Mucosa of stomach (tissue), 1 donor: ENCODE data around the gene PRSS56.

Experiments used
- H3K27me3 ChIP-seq: one replicate; pipeline ENCODE4 v1.7.0; 2013; ENCODE audit warnings: mild to moderate bottlenecking, low read length; ENCODE audit not compliant: control insufficient read depth, insufficient read depth
- H3K36me3 ChIP-seq: one replicate; pipeline ENCODE4 v1.7.0; 2013; ENCODE audit warnings: low read length; ENCODE audit not compliant: control insufficient read depth, insufficient read depth
- H3K4me1 ChIP-seq: one replicate; pipeline ENCODE4 v1.7.0; 2013; ENCODE audit warnings: mild to moderate bottlenecking, low read length; ENCODE audit not compliant: control insufficient read depth, insufficient read depth
- H3K4me3 ChIP-seq: one replicate; pipeline ENCODE4 v1.7.0; 2013; ENCODE audit warnings: low read length
- H3K9ac ChIP-seq: one replicate; pipeline ENCODE4 v1.7.0; 2013; ENCODE audit warnings: mild to moderate bottlenecking, low read length, moderate library complexity
- H3K9me3 ChIP-seq: one replicate; pipeline ENCODE4 v1.7.0; 2013; ENCODE audit warnings: mild to moderate bottlenecking, low read length, moderate library complexity; ENCODE audit not compliant: control insufficient read depth
- donor health status: Pancreatic carcinoma.

The PRSS56 gene

GRCh38 chr2:232512602-232513001 is 7.6 kb upstream of the PRSS56 start:
- H3K4me1 ChIP-seq, result no peaks in the 10 kb centered on the region
- H3K36me3 ChIP-seq, result no peaks in the 10 kb centered on the region
- H3K9ac ChIP-seq, result no peak overlapping the region
- no peaks in the 10 kb centered on the region for H3K9me3 ChIP-seq
- H3K4me3 ChIP-seq, result no peak overlapping the region
- peaks cover 16% of the 10 kb centered on the region for H3K27me3 ChIP-seq

- peaks cover 16% of the 10 kb centered on the region for H3K27me3 ChIP-seq
- H3K4me1 ChIP-seq, result no peaks in the 10 kb centered on the region
- H3K4me3 ChIP-seq, result no peak overlapping the region
- H3K9ac ChIP-seq, result no peak overlapping the region
- H3K9me3 ChIP-seq, result no peaks in the 10 kb centered on the region
- H3K36me3 ChIP-seq, result no peaks in the 10 kb centered on the region
These were observed 6.8 kb upstream of the PRSS56 start for GRCh38 chr2:232513353-232513752.

- Histone ChIP-seq H3K4me1 (no peaks in the 10 kb centered on the region), H3K36me3 (no peaks in the 10 kb centered on the region), H3K9ac (no peak overlapping the region), H3K27me3 (peaks cover 16% of the 10 kb centered on the region), H3K9me3 (no peaks in the 10 kb centered on the region), H3K4me3 (no peak overlapping the region)
These were observed 4.5 kb upstream of the PRSS56 start for GRCh38 chr2:232515639-232516038.

GRCh38 chr2:232516551-232516950 is 3.6 kb upstream of the PRSS56 start:
- Histone ChIP-seq H3K9ac (no peak overlapping the region), H3K27me3 (peaks cover 17% of the 10 kb centered on the region), H3K36me3 (no peaks in the 10 kb centered on the region), H3K4me3 (no peak overlapping the region), H3K4me1 (no peaks in the 10 kb centered on the region), H3K9me3 (no peaks in the 10 kb centered on the region)

- peaks cover 29% of the 10 kb centered on the region for H3K27me3 ChIP-seq
- H3K9ac ChIP-seq, result no peak overlapping the region
- no peaks in the 10 kb centered on the region for H3K36me3 ChIP-seq
- H3K4me1 ChIP-seq, result peaks cover 6% of the 10 kb centered on the region
- H3K9me3 ChIP-seq, result no peaks in the 10 kb centered on the region
- no peak overlapping the region for H3K4me3 ChIP-seq
These were observed 1.3 kb upstream of the PRSS56 start for GRCh38 chr2:232518844-232519243.

GRCh38 chr2:232520489-232520888 is 301 bp downstream of the PRSS56 start:
- Histone ChIP-seq H3K4me3 (no peak overlapping the region), H3K27me3 (peaks cover 45% of the 10 kb centered on the region), H3K9ac (no peak overlapping the region), H3K4me1 (peaks cover 12% of the 10 kb centered on the region), H3K36me3 (no peaks in the 10 kb centered on the region), H3K9me3 (no peaks in the 10 kb centered on the region)

- H3K27me3 ChIP-seq, result peaks cover 47% of the 10 kb centered on the region
- peaks cover 12% of the 10 kb centered on the region for H3K4me1 ChIP-seq
- H3K9me3 ChIP-seq, result no peaks in the 10 kb centered on the region
- no peak overlapping the region for H3K4me3 ChIP-seq
- H3K9ac ChIP-seq, result no peak overlapping the region
- no peaks in the 10 kb centered on the region for H3K36me3 ChIP-seq
These were observed 910 bp downstream of the PRSS56 start for GRCh38 chr2:232521098-232521497.

GRCh38 chr2:232521959-232522622 is 1.9 kb downstream of the PRSS56 start:
- H3K9me3 ChIP-seq, result no peaks in the 10 kb centered on the region
- H3K4me1 ChIP-seq, result peaks cover 12% of the 10 kb centered on the region
- H3K27me3 ChIP-seq, result peaks cover 50% of the 10 kb centered on the region
- no peaks in the 10 kb centered on the region for H3K36me3 ChIP-seq
- H3K9ac ChIP-seq, result no peak overlapping the region
- no peak overlapping the region for H3K4me3 ChIP-seq

- Histone ChIP-seq H3K27me3 (peaks cover 50% of the 10 kb centered on the region), H3K36me3 (no peaks in the 10 kb centered on the region), H3K9me3 (no peaks in the 10 kb centered on the region), H3K4me3 (no peak overlapping the region), H3K9ac (no peak overlapping the region), H3K4me1 (peaks cover 12% of the 10 kb centered on the region)
These were observed 2.6 kb downstream of the PRSS56 start for GRCh38 chr2:232522623-232523401.

GRCh38 chr2:232523402-232523681 is 3.2 kb downstream of the PRSS56 start:
- Histone ChIP-seq H3K36me3 (no peaks in the 10 kb centered on the region), H3K4me3 (no peak overlapping the region), H3K27me3 (peaks cover 50% of the 10 kb centered on the region), H3K9me3 (no peaks in the 10 kb centered on the region), H3K9ac (no peak overlapping the region), H3K4me1 (peaks cover 12% of the 10 kb centered on the region)

GRCh38 chr2:232523682-232524597 is 3.8 kb downstream of the PRSS56 start:
- H3K27me3 ChIP-seq, result peaks cover 50% of the 10 kb centered on the region
- H3K4me3 ChIP-seq, result no peak overlapping the region
- no peaks in the 10 kb centered on the region for H3K9me3 ChIP-seq

GRCh38 chr2:232524771-232525170 is 4.6 kb downstream of the PRSS56 start:
- Histone ChIP-seq H3K4me1 (peaks cover 12% of the 10 kb centered on the region), H3K9me3 (no peaks in the 10 kb centered on the region), H3K4me3 (no peak overlapping the region), H3K27me3 (peaks cover 50% of the 10 kb centered on the region), H3K9ac (no peak overlapping the region), H3K36me3 (no peaks in the 10 kb centered on the region)

More at GRCh38 chr2:232523682-232524597, 3.8 kb downstream of the PRSS56 start:
- no peak overlapping the region for H3K9ac ChIP-seq
- no peaks in the 10 kb centered on the region for H3K36me3 ChIP-seq
- peaks cover 12% of the 10 kb centered on the region for H3K4me1 ChIP-seq
